ENCODE results near the gene FXYD7.

FXYD7 gene

GRCh38 chr19:35140962-35141836 is 1.9 kb upstream of the FXYD7 start:
- peak; percentile 45 for TF ChIP-seq CTCF (conservative IDR thresholded peaks at IDR 0.05; ENCODE audit: control insufficient read depth, insufficient read depth, low read depth, low read length)
- peak; percentile 91 for DNase-seq (ENCODE audit: low read depth)
- H3K4me3 ChIP-seq (ENCODE audit: control insufficient read depth, low read depth, low read length): no peak overlapping the region

GRCh38 chr19:35141837-35142605 is 1.0 kb upstream of the FXYD7 start:
- no peak for DNase-seq (ENCODE audit: low read depth)

GRCh38 chr19:35142606-35143230 is 337 bp upstream of the FXYD7 start:
- peak; percentile 23 for TF ChIP-seq CTCF (conservative IDR thresholded peaks at IDR 0.05; ENCODE audit: control insufficient read depth, insufficient read depth, low read depth, low read length)
- no peak overlapping the region for H3K4me3 ChIP-seq (ENCODE audit: control insufficient read depth, low read depth, low read length)
- DNase-seq (ENCODE audit: low read depth): no peak

More at GRCh38 chr19:35141837-35142605, 1.0 kb upstream of the FXYD7 start:
- H3K4me3 ChIP-seq (ENCODE audit: control insufficient read depth, low read depth, low read length): no peak overlapping the region
- no peak for TF ChIP-seq CTCF (conservative IDR thresholded peaks at IDR 0.05; ENCODE audit: control insufficient read depth, insufficient read depth, low read depth, low read length)

GRCh38 chr19:35143818-35144217 is 763 bp downstream of the FXYD7 start:
- TF ChIP-seq CTCF (conservative IDR thresholded peaks at IDR 0.05; ENCODE audit: control insufficient read depth, insufficient read depth, low read depth, low read length): no peak
- no peak overlapping the region for H3K4me3 ChIP-seq (ENCODE audit: control insufficient read depth, low read depth, low read length)
- DNase-seq (ENCODE audit: low read depth): no peak

- no peak overlapping the region for H3K4me3 ChIP-seq (ENCODE audit: control insufficient read depth, low read depth, low read length)
- no peak for DNase-seq (ENCODE audit: low read depth)
- no peak for TF ChIP-seq CTCF (conservative IDR thresholded peaks at IDR 0.05; ENCODE audit: control insufficient read depth, insufficient read depth, low read depth, low read length)
Measured at GRCh38 chr19:35144259-35144599, 1.2 kb downstream of the FXYD7 start.

- H3K4me3 ChIP-seq (ENCODE audit: control insufficient read depth, low read depth, low read length): no peak overlapping the region
- no peak for TF ChIP-seq CTCF (conservative IDR thresholded peaks at IDR 0.05; ENCODE audit: control insufficient read depth, insufficient read depth, low read depth, low read length)
- no peak for DNase-seq (ENCODE audit: low read depth)
Measured at GRCh38 chr19:35144600-35145436, 1.8 kb downstream of the FXYD7 start.

Measured in fibroblast of mammary gland (primary cell).